D721Med (cell line): ENCODE data around the gene OXSR1.

Source experiments
- DNase-seq: peaks from one replicate; pipeline ENCODE4 v3.0.0; 2011; ENCODE audit warnings: low spot score; ENCODE audit not compliant: insufficient read length
- FAIRE-seq: peaks from 2 replicates; lab custom pipeline; 2011; peaks lifted over from hg19 to GRCh38; lab: Jason Lieb, UNC
- CTCF ChIP-seq: IDR thresholded peaks from 2 replicates; pipeline ENCODE4 v1.5.1; 2012; ENCODE audit warnings: mild to moderate bottlenecking, control low read depth; ENCODE audit not compliant: insufficient read depth; ENCODE audit errors: missing control alignments

The OXSR1 gene

DNA sequence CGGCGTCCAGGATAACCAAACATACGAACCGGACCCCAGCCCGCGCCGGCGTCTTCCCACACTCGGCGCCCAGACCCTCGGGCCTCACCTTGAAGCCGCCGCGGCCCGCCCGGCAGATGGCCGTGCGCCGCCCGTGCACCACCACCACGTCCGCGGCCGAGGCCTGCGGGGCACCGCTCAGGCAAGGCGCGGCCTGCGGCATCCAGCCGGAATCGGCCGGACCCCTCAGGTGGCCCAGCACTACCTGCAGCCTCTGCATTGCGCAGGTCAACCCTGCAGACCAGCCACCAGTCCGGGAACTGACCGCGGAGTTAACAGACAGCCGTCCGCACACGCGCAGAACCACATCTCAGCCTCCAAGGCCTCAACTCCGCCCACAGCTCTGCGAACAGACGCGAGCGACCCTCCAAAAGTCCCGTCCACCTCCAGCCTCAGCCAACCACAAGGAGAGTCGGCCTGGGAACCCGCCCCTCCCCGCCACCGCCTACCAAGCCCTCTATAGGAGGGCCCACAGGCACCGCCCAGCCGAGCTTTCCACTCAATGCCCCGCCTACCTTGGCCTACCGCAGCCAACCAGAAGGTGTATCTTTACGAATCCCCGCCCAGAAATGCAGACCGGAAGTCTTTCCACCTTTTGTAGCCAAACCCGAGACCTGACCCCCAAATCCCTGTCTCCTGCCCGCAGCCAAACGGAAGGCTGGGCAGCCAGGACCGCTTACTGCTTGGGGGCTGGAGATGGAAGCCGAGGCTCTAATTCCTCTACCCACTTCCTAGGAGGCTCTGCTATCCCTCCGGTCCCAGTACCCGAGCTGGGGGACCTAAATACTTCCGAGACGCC is 28.3 kb upstream of the OXSR1 start, which contains the start of gene ACAA1:
Gene ACAA1, minus strand, starts transcription at position 351 of the 838 bp plus-strand sequence. Its CDS starts 92 bp downstream, at position 259.
- FAIRE-seq, result no peak
- peak; percentile 86 for DNase-seq

DNA sequence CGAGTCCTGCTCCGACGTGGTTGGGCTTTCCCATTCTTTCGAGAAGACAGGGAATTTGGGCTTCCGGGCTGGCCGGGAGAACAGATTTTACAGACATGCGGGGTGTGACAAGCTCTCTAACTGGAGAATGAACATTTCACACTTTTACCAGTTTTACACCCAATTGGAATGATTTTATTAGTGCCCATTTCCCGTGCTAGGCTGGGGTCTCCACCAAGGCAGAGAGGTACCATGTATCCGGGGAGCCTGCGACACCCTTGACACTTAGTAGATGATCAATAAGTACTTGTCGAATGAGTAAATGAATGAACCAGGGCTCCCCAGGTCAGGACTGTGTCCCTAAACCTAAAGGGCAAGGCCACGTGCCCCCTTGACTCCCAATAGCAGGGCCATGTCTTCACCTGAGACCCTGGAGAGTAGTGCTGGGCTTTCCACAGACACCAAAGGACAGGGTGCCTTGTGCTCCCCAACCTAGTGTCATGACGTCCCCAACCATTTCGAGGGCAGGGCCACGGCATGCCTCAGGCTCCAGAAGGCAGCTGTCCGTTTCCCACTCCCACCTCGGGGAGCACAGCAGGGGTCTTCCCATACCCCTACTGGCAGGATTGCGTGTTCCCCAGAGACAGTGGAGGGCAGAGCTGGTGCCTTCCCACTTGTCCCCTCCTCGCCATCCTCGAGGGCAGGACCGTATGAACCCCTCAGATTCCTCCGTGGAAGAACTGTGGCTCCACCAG is 27.6 kb upstream of the OXSR1 start:
- FAIRE-seq (no peak), DNase-seq (no peak)
- no peak for TF ChIP-seq CTCF

More for the DNA sequence above, 28.3 kb upstream of the OXSR1 start, which contains the start of gene ACAA1:
- TF ChIP-seq CTCF, result no peak

DNA sequence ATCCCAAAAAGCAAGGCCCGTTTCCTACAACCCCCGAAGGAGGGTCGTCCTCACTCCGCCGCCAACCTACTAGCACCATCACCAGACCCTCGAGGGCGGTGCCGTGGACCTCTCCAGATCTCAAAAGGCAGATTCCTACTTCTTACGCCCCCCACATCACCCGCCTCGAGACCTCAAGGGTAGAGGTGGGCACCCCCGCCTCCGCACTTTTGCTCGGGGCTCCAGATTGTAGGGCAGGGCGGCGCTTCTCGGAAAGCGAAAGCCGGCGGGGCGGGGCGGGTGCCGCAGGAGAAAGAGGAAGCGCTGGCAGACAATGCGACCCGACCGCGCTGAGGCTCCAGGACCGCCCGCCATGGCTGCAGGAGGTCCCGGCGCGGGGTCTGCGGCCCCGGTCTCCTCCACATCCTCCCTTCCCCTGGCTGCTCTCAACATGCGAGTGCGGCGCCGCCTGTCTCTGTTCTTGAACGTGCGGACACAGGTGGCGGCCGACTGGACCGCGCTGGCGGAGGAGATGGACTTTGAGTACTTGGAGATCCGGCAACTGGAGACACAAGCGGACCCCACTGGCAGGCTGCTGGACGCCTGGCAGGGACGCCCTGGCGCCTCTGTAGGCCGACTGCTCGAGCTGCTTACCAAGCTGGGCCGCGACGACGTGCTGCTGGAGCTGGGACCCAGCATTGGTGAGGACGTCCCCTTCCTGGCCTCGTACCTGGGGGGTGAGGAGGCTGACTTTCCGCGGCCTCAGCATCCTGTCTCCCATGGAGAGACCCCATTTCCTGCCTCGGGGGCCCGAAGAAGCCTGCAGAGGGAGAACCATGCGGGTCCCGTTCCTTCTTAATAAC is 26.8 kb upstream of the OXSR1 start, which contains the start of gene MYD88:
Gene MYD88, plus strand, starts transcription at position 313 of the 842 bp plus-strand sequence. Its CDS starts 40 bp downstream, at position 353.
- DNase-seq, result no peak
- TF ChIP-seq CTCF, result no peak
- FAIRE-seq, result no peak

GRCh38 chr3:38139191-38139590 is 26.1 kb upstream of the OXSR1 start:
- no peak for DNase-seq
- no peak for FAIRE-seq
- no peak for TF ChIP-seq CTCF

GRCh38 chr3:38139652-38140051 is 25.7 kb upstream of the OXSR1 start:
- TF ChIP-seq CTCF, result no peak
- DNase-seq, result no peak
- FAIRE-seq, result no peak

DNA sequence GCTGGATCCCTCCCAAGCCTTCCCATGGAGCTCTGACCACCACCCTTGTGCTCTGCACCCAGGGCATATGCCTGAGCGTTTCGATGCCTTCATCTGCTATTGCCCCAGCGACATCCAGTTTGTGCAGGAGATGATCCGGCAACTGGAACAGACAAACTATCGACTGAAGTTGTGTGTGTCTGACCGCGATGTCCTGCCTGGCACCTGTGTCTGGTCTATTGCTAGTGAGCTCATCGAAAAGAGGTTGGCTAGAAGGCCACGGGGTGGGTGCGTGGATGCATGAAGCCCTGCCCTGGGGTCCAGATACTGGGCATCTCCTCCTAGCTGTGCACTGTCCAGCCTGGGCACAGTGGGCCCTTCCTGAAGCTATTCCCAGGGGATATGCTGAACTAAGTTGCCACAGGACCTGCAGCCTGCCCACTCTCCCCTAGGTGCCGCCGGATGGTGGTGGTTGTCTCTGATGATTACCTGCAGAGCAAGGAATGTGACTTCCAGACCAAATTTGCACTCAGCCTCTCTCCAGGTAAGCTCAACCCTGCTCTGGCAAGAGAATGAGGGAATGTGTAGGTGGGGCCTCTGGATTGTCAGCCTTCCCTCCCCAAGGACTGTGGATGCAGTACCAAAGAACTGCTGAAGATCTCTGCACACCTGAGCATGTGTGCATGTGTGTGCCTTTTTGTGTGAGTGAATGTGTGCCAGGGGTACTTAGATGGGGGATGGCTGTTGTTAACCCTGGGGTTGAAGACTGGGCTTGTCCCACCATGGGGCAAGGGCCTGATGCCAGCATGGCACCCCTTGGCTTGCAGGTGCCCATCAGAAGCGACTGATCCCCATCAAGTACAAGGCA is 24.8 kb upstream of the OXSR1 start:
- DNase-seq (no peak), FAIRE-seq (no peak)
- no peak for TF ChIP-seq CTCF
